ENCODE results near the gene SLC49A4.
A peak's percentile ranks its signal among the peaks of the same experiment; 100 is the strongest.

- TF ChIP-seq CTCF (IDR thresholded peaks at IDR 0.05) (peak in 3 of 4 donors; percentile 39 to 44 (median 43)), POLR2A (IDR thresholded peaks at IDR 0.05) (no peak)
Observed at GRCh38 chr3:122858373-122858772, 63.5 kb downstream of the SLC49A4 start.
